Cardiac fibroblast (primary cell): ENCODE measurements around the gene ADAP1.

Experiments
- DNase-seq, 2 donors: peaks; one replicate each; pipeline versions ENCODE4 v3.0.0 to v3.0.0-alpha.2; 2010; ENCODE audit warnings: low read depth in 2 of 2
- H3K4me3 ChIP-seq, 2 donors: replicated peaks in 1 of 2; 1 replicate in 1 of 2; 2 replicates in 1 of 2; pipeline ENCODE4 v1.5.1; 2011; ENCODE audit warnings: low read depth in 2 of 2, low read length in 2 of 2, mild to moderate bottlenecking in 2 of 2, moderate library complexity in 1 of 2
- TF ChIP-seq, protein P1 (sequence below): IDR thresholded peaks from one replicate; pipeline ENCODE4 v1.5.1; 2011; ENCODE audit warnings: low read depth, mild to moderate bottlenecking, low read length, inconsistent platforms

Gene ADAP1

DNA sequence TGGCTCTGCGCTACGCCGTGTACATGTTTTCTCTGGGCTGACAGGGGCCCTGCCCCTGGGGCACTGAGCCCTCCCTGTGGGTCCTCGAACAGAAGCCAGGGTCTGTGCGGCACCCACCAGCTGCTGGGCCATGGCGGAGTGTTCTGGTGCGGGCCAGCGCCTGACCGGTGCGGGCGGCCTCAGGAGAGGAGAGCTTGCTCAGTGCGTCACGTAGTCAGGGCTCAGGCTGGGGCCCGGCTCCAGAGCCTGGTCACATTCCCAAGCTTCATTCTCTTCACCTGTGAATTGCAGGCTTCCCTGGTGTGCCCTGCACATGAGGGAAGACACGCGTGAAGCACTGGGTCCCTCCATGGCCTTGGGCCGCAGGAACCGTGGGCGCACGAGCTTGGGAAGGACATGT lies 62.7 kb downstream of the ADAP1 start:
- no peak overlapping the region for H3K4me3 ChIP-seq
- TF ChIP-seq, protein P1, sequence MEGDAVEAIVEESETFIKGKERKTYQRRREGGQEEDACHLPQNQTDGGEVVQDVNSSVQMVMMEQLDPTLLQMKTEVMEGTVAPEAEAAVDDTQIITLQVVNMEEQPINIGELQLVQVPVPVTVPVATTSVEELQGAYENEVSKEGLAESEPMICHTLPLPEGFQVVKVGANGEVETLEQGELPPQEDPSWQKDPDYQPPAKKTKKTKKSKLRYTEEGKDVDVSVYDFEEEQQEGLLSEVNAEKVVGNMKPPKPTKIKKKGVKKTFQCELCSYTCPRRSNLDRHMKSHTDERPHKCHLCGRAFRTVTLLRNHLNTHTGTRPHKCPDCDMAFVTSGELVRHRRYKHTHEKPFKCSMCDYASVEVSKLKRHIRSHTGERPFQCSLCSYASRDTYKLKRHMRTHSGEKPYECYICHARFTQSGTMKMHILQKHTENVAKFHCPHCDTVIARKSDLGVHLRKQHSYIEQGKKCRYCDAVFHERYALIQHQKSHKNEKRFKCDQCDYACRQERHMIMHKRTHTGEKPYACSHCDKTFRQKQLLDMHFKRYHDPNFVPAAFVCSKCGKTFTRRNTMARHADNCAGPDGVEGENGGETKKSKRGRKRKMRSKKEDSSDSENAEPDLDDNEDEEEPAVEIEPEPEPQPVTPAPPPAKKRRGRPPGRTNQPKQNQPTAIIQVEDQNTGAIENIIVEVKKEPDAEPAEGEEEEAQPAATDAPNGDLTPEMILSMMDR = no peak
- no peak for DNase-seq

DNA sequence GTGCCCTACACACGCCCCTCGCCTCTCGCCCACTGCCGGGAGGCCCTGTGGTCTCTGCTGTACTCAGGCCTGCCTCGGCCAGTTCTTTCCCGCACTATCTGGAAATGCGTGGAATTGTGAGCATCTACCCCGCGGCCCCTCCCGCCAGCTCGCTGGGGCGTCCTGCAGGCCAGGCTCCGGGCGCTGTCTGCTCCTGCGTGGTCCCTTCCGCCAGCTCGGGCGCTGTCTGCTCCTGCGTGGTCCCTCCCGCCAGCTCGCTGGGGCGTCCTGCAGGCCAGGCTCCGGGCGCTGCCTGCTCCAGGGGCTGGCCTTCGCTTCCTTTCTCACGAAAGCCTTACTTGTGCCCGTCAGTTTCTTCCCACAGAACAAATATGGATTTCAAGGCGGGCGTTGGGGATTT lies 63.2 kb downstream of the ADAP1 start:
- DNase-seq = no peak
- TF ChIP-seq, protein P1 = no peak

DNA sequence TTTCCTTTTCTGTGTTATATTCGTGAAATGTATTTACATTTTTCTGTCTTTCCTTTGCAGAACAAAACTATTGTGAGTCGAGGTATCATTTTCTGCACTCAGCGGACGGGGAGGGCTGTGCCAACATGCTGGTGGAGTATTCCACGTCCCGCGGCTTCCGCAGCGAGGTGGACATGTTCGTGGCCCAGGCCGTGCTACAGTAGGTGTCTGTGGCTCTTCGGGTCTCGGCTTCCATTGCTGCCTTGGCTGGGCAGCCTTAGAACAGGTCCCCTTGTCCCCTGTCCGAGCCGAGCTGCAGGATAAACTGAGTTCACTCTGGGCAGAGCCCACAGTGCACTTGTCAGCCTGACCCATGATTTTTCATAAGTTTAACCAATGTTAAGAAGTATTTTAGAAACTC lies 63.6 kb downstream of the ADAP1 start:
- TF ChIP-seq, protein P1 = no peak
- no peak for DNase-seq
- H3K4me3 ChIP-seq = no peak overlapping the region

More for the DNA sequence above, 63.2 kb downstream of the ADAP1 start:
- no peak overlapping the region for H3K4me3 ChIP-seq

DNA sequence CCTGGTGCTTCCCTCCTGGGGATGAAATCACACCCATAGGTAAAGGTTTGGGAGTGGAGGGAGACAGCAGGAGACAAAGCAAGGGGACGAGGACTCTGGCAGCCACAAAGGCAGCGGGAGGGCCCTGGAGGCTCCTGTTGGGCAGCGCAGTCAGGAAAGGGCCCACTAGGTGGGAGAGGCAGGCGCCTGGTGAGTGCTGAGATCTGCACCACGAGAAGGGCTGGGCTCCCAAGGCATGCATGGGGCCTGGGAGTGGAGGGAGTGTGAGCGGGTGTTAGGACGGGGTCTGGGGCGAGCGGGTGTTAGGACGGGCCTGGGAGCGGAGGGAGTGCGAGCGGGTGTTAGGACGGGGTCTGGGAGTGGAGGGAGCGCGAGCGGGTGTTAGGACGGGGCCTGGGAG lies 65.1 kb downstream of the ADAP1 start:
- TF ChIP-seq, protein P1 = no peak
- no peak for DNase-seq
- no peak overlapping the region for H3K4me3 ChIP-seq

DNA sequence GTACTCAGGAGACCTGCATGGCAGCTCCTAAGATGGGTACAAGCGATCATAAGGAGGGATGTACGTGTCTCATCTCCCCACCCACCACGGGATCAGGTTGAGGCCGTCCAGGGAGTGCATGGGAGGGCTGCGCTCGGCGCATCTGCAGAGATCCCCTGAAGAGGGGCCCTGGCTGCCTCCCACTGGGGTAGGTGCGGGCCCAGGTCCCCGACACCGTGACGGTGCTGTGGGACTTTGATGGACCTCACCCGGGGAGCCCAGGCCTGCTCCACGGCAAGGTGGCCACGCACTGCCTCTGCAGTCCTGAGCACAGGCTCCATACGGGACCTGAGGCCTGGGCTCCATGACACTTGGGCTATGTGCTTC lies 65.5 kb downstream of the ADAP1 start:
- TF ChIP-seq, protein P1 = no peak
- no peak overlapping the region for H3K4me3 ChIP-seq
- no peak for DNase-seq

DNA sequence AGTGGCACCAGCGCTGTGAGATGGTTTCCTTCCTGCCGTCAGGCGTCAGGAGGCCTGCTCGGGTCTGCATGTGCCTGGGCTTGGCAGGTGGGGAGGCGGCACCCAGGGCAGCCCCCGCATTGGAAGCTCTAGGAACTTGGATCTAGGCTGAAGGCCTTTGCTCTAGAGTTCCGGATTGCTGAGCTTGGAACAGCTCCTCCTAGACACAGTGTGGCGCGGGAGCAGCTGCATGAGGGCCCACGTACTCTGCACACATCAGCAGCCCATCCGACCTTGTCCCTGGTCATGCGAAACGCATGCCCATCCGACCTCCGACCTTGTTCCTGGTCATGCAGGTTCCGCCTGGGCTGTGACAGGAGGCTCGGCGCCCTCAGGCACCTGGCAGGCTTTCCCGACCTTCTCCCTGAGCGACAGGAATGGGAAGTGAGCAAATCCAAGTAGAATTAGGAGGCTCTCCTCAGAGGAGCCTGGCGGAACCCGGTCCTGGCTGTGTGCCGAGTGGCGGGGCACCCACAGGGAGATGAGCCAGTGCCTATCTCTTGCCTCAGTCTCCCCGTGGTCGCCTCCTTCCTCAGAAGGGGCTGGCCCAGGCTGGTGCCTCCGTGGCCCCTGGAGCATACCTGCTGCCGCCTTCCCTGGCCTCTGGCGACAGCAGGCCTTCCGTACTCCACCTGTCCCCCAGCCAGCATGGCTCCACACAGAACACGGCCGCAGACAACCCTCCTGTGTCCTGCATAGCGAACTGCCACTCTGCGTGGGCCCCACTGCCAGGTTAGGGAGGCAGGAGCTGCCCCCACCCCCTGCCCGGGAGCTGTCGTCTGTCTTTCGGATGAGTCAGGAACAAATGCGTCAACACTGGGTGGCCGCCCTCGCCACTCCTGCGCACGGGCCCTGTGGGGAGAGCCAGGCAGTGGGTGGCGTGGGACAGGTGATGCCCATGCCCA lies 66.1 kb downstream of the ADAP1 start:
- no peak for DNase-seq
- no peak overlapping the region for H3K4me3 ChIP-seq
- TF ChIP-seq, protein P1 = no peak
